ES-I3 (cell line): ENCODE results near the gene MYO10.
"Not testable (repeated sequence)": the region's sequence is repeated elsewhere in the genome, so short reads cannot be mapped to it uniquely, and the experiment has no call there.

Experiments
- H3K36me3 ChIP-seq: 2 replicates; pipeline ENCODE4 v1.6.1; 2013; ENCODE audit warnings: mild to moderate bottlenecking, low read length, control low read depth, moderate library complexity; ENCODE audit not compliant: insufficient read depth
- H3K4me1 ChIP-seq: 2 replicates; pipeline ENCODE4 v1.6.1; 2013; ENCODE audit warnings: mild to moderate bottlenecking, control low read depth, low read length; ENCODE audit not compliant: insufficient read depth
- H3K9ac ChIP-seq: 2 replicates; pipeline ENCODE4 v1.6.1; 2013; ENCODE audit warnings: low read depth, mild to moderate bottlenecking, low read length, moderate library complexity
- H3K9me3 ChIP-seq: 2 replicates; pipeline ENCODE4 v1.6.1; 2013; ENCODE audit warnings: mild to moderate bottlenecking, low read length, moderate library complexity; ENCODE audit not compliant: control insufficient read depth, insufficient read depth

Gene MYO10

DNA sequence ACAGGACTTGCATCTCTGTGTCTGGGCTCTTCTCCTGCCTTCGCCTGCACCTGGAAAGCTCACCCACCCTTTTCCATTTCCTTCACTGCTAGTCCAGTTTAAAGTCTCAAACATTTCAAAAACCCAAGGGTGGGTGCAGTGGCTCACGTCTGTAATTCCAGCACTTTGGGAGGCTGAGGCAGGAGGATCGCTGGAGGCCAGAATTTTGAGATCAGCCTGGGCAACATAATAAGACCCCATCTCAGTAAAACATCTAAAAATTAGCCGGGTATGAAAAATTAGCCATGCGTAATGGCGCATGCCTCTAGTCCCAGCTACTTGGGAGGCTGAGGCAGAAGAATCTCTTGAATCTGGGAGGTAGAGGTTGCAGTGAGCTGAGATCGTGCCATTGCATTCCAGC lies 179.4 kb downstream of the MYO10 start:
- H3K9ac ChIP-seq, result no peak overlapping the region

DNA sequence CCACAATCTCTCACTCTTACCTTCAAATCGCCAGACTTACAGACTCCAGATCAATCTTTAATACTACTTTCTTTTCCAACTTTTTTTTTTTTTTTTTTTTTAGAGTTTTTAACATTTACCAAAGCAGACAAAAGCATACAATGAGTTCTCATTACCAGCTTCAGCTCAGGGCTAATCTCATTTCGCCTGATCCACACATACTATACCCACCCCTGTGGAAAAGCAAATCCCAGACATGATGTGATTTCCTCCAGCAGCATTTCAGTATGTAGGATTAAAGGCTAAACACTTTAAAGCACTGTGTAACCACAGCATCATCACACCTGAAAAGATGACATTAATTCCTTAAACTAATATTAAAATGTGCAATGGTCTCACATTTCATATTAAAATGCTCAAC lies 180.4 kb downstream of the MYO10 start:
- no peaks in the 10 kb centered on the region; the same call in 1 of the 2 replicates for H3K36me3 ChIP-seq
- no peaks in the 10 kb centered on the region; the same call in 1 of the 2 replicates for H3K4me1 ChIP-seq
- no peaks in the 10 kb centered on the region for H3K9me3 ChIP-seq
- no peak overlapping the region for H3K9ac ChIP-seq

More for the DNA sequence above, 179.4 kb downstream of the MYO10 start:
- Histone ChIP-seq H3K9me3 (no peaks in the 10 kb centered on the region), H3K36me3 (peaks cover 2% of the 10 kb centered on the region), H3K4me1 (no peaks in the 10 kb centered on the region; the same call in 1 of the 2 replicates)

DNA sequence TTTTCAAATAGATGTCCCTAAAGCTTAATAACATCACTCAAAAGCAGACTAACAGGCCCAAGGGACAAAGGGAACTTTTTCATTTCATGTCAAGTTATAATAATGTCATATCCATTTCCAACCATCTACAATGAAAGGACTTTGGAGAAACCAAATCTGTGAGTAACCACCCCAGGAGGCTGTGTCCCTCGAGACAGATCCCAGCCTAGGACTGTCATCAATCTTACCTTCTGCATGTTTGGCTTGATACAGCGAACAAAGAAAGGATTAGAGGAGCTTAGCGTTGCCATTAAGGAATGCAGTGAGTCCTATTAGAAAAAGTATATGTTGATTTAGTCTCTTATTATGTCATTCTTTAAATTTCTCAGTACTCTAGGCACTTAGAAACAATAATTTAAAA lies 181.5 kb downstream of the MYO10 start:
- H3K9ac ChIP-seq, result no peak overlapping the region
- H3K9me3 ChIP-seq, result no peaks in the 10 kb centered on the region
- H3K4me1 ChIP-seq, result peaks cover 5% of the 10 kb centered on the region; the same call in 1 of the 2 replicates
- H3K36me3 ChIP-seq, result no peaks in the 10 kb centered on the region; the same call in 1 of the 2 replicates

DNA sequence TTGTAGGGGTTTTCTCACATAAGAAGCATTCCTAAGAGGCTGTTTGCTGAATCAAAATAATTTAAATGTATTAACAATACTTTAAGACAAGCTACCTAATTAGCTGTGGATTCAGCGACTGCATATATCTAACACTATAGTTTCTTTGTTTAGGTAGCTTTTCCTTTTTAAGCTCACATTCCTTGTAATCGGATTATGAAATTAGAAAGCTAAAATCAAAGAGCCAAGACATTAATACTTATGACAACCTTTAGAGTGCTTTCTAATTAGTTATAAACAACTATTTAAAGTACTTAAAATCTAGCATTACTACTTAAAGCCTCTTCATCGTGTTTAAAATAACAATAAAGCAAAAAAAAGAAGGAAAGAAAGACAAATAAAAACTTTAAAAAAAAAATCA lies 182.0 kb downstream of the MYO10 start:
- Histone ChIP-seq H3K4me1 (peaks cover 5% of the 10 kb centered on the region; the same call in 1 of the 2 replicates), H3K9me3 (no peaks in the 10 kb centered on the region), H3K9ac (no peak overlapping the region), H3K36me3 (no peaks in the 10 kb centered on the region)

DNA sequence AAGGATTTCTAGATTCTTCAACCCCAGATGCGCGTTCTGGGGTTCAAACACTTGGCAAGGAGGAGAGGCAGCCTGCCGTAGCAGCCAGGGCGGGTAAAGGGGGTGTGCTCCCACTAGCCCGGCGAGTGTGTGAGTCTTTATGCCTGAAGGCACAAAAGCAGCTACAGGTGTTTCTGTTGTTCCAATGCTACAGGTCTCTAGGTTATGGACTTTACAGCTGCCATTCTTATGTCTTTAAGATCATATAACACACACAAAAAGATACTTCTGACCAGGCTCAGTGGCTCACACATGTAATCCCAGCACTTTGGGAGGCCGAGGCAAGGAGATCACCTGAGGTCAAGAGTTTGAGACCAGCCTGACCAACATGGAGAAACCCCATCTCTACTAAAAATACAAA lies 185.6 kb downstream of the MYO10 start:
- H3K36me3 ChIP-seq, result no peaks in the 10 kb centered on the region; the same call in 1 of the 2 replicates
- H3K9me3 ChIP-seq, result no peaks in the 10 kb centered on the region
- peaks cover 9% of the 10 kb centered on the region; the same call in 1 of the 2 replicates for H3K4me1 ChIP-seq
- no peak overlapping the region for H3K9ac ChIP-seq

DNA sequence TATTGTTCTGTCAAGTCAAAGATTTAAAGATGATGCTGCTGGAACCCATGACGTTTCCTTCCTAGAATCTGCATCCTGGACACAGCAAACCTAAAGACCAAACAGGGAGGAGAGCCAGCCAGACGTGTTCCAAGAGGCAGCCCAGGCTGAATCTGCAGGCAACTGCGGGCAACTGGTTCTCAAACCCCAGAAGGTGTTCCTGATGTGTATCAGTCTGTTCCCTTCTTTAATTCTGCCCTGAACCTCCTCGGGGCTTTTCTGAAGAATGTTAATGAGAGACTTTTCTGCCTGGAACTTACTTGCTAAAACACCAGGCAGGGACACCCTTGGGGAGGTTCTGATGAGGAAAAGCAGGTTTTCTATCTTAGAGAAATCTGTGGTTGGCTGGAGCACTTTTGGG lies 186.5 kb downstream of the MYO10 start:
- Histone ChIP-seq H3K36me3 (no peaks in the 10 kb centered on the region; the same call in 1 of the 2 replicates), H3K4me1 (peaks cover 12% of the 10 kb centered on the region), H3K9ac (no peak overlapping the region), H3K9me3 (no peaks in the 10 kb centered on the region)

DNA sequence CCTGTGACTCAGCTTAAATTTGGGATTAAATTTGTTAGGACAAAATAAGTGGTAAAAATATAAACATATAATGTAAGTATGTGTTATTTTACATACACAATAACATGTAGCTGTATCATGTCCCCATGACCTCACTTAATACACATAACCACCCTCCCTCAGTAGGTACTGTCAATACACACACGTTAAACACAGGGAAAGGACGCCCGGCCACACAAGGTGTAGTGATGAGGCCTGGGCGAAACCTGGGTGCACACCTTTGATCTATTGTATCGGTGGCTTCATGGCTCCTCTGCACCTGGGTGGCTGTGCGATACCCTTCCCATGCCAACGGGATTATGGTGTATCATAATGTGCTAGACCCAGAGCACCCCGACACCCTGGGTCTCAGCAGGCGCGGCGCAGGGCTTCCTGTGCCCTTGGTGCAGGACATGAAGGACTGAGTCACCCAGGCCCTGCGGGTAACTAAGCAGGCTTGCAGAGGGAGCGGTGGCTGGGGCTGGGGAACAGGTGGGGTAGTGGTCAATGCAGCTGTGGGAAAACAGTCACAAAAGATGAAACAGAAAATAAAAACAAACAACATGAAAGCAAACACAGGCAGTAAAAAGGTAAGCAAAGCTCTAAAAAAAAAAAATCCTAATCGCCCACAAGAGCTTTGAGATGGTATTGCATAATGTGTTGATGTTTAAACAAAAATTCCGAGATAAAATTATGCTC lies 191.8 kb downstream of the MYO10 start:
- no peaks in the 10 kb centered on the region for H3K9me3 ChIP-seq
- H3K4me1 ChIP-seq, result peaks cover 24% of the 10 kb centered on the region
- H3K36me3 ChIP-seq, result no peaks in the 10 kb centered on the region; the same call in 1 of the 2 replicates
- no peak overlapping the region for H3K9ac ChIP-seq

DNA sequence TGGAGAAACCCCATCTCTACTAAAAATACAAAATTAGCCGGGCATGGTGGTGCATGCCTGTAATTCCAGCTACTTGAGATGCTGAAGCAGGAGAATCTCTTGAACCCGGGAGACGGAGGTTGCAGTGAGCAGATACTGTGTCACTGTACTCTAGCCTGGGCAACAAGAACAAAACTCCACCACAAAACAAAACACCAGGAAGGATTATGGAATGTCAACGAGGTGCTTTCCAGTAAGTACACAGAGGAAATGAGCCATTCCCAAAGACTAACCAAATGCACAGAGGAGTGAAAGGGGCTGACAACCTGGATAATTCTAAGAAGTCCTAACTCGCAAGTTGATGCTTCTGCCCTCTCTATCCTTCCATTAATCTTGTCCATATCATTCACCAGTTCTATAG lies 193.2 kb downstream of the MYO10 start:
- Histone ChIP-seq H3K9ac (no peak overlapping the region), H3K9me3 (no peaks in the 10 kb centered on the region), H3K36me3 (no peaks in the 10 kb centered on the region; the same call in 1 of the 2 replicates), H3K4me1 (peaks cover 24% of the 10 kb centered on the region)

DNA sequence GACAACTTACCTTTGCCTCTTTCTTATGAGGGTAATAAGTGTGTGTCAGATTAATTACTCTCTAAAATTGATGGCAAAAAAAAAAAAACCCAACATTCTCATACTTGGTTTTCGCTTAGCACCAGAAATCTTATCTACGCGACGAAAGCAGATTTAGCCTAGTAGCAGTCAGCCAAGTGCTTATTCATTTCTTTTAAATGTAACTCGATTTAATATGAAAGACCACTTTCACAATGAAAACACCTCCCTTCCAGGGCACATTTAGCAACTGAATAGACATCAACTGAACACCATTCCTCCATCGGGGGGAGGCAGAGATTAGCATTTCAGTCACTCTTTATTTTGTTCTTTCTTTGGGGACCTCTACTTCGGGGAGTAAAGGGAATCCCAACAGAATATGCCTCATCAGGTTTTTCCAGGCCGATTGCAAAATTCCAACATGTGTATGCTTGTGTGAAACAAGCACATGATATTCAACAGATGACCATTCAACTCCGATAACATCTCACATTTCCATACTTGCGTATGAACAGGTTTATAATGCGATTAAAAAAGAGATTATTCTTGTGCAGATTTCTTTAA lies 195.2 kb downstream of the MYO10 start:
- Histone ChIP-seq H3K9ac (peak overlapping the region; percentile 48), H3K36me3 (no peaks in the 10 kb centered on the region), H3K9me3 (no peaks in the 10 kb centered on the region), H3K4me1 (peaks cover 22% of the 10 kb centered on the region)

DNA sequence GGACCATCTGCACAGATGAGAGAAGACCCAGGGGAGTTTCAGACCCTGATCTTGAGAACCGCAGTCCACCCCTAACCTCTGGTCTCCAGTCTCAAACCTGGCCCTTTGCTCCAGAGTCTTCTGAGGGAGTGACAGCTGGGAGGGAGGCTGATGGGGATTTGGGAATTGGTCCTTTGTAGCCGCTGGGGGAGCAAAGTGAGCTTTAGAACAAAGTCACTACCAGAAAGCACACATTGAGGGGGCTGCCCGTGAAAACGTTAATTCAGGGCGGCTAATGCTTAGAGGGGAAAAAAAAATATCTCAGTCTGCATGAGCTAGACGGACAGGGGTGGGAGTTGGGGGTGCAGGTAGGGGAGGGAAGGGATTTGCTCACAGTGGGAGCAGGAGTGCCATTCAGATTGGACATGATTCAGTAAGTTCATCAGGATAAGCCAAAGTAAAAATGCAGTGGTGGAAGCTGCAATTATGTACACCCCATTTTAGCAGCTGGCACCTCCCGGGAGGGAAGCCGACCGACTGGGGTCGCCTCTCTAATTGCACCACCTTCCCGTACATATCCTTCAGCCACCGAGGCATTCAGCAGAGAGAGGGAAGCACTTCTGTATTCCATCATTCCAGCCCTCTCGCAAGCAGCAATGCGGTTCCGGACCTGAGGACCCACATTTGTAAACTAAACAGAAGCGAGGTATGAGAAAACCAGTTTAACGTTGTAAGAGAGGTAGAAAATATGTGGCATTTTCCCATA lies 195.8 kb downstream of the MYO10 start:
- Histone ChIP-seq H3K36me3 (no peaks in the 10 kb centered on the region), H3K9ac (peak overlapping the region; percentile 48), H3K4me1 (peaks cover 28% of the 10 kb centered on the region)

DNA sequence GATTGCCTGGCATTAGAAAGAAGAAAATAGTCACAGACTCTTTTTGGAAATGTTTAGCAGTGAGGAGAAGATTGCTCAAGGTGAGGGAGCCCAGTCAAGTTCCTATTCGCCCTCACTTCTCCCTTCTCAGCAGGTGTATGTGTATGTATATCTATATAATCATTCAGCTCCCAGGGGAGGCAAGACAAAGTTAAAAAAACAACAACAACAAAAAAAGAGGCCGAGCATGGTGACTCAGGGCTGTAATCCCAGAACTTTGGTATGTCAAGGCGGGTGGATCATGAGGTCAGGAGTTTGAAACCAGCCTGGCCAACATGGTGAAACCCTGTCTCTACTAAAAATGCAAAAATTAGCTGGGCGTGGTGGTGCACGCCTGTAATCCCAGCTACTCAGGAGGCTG lies 197.7 kb downstream of the MYO10 start:
- Histone ChIP-seq H3K4me1 (peaks cover 30% of the 10 kb centered on the region), H3K9ac (0 out of 2 replicates have a peak overlapping the region, but pooled peaks have one; percentile 71)
- H3K9me3 ChIP-seq, H3K36me3 ChIP-seq: not testable (repeated sequence)

More for the DNA sequence above, 195.8 kb downstream of the MYO10 start:
- no peaks in the 10 kb centered on the region for H3K9me3 ChIP-seq

DNA sequence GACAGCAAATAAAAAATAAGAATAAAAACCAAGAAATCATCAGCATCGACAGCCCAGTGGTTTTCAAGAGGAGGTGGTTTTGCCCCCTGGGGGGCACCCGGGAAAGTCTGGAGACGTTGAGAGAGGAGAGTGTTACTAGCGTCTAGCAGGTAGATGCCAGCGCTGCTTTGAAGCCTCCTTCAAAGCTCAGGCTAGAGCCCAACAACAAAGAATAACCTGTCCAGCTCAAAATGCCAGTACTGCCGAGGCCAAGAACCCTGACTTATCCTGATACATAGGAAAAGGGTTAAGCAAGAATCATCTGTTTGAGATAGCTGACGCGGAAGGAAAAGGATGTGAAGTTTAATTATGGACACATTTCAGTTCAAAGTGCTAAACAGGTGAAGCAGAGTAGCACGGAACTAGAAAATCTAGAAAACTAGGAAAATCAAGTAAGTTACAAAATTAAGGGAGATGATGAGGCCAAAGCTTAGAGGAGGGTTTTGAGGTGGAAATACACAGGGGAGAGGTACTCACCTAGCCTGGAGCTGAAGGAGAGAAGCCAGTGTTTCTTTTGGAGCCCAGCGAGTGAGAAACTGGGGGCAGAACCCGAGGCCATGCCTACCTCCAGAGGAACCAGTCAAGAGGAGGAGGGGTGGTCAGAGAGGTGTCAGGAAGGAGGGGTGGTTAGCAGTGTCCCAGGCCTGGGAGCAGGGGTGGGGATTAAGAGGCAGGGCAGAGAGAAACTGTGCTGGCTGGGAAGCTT lies 198.3 kb downstream of the MYO10 start:
- H3K36me3 ChIP-seq, result peaks cover 5% of the 10 kb centered on the region; the same call in 1 of the 2 replicates
- H3K4me1 ChIP-seq, result peaks cover 29% of the 10 kb centered on the region
- H3K9ac ChIP-seq, result peak overlapping the region; percentile 71
- no peaks in the 10 kb centered on the region for H3K9me3 ChIP-seq

DNA sequence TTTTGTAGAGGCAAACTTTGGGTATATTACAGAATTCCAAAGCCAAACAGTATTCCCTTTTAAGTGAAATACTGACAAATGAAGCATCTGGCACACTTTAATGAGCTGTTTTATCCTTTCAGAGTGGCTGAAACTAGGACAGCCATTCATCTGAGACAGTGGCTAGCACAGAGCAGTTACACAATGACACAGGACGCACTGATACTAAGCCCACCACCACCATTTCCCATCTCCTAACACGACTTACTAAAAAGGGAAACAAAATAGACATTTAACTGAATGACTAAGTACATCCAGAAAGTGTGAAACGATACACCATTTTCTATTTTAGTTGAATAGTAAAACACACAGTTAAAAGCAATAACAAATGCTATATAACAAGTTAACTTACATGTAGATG lies 198.9 kb downstream of the MYO10 start:
- Histone ChIP-seq H3K4me1 (peaks cover 27% of the 10 kb centered on the region), H3K9ac (peak overlapping the region; percentile 71), H3K9me3 (no peaks in the 10 kb centered on the region), H3K36me3 (peaks cover 5% of the 10 kb centered on the region; the same call in 1 of the 2 replicates)
